Measurements from ENCODE around the gene ZDHHC17.
"Not testable (repeated sequence)": the region's sequence is repeated elsewhere in the genome, so short reads cannot be mapped to it uniquely, and the experiment has no call there.

Gene ZDHHC17

GRCh38 chr12:76768576-76768975, 4.7 kb downstream of the ZDHHC17 start:
- DNase-seq (ENCODE audit: low read depth in 2 of 2), result no peak

- DNase-seq (ENCODE audit: low read depth in 2 of 2), result no peak
Measured at GRCh38 chr12:76777765-76778216, 13.9 kb downstream of the ZDHHC17 start.

- DNase-seq (ENCODE audit: low read depth in 2 of 2), result no peak
Measured at GRCh38 chr12:76778364-76778763, 14.4 kb downstream of the ZDHHC17 start.

GRCh38 chr12:76779310-76779709, 15.4 kb downstream of the ZDHHC17 start:
- DNase-seq (ENCODE audit: low read depth in 2 of 2), result not testable (repeated sequence)

- DNase-seq (ENCODE audit: low read depth in 2 of 2), result no peak
Measured at GRCh38 chr12:76781321-76781720, 17.4 kb downstream of the ZDHHC17 start.

- no peak for DNase-seq (ENCODE audit: low read depth in 2 of 2)
Measured at GRCh38 chr12:76782526-76782925, 18.6 kb downstream of the ZDHHC17 start.

- no peak for DNase-seq (ENCODE audit: low read depth in 2 of 2)
Measured at GRCh38 chr12:76784600-76785051, 20.7 kb downstream of the ZDHHC17 start.

GRCh38 chr12:76785407-76785806, 21.5 kb downstream of the ZDHHC17 start:
- no peak for DNase-seq (ENCODE audit: low read depth in 2 of 2)

- no peak for DNase-seq (ENCODE audit: low read depth in 2 of 2)
Measured at GRCh38 chr12:76786986-76787385, 23.1 kb downstream of the ZDHHC17 start.

GRCh38 chr12:76787689-76788088, 23.8 kb downstream of the ZDHHC17 start:
- no peak for DNase-seq (ENCODE audit: low read depth in 2 of 2)

- DNase-seq (ENCODE audit: low read depth in 2 of 2), result no peak
Measured at GRCh38 chr12:76789335-76790050, 25.6 kb downstream of the ZDHHC17 start.

- DNase-seq (ENCODE audit: low read depth in 2 of 2), result no peak
Measured at GRCh38 chr12:76790564-76791552, 26.9 kb downstream of the ZDHHC17 start.

- DNase-seq (ENCODE audit: low read depth in 2 of 2), result no peak
Measured at GRCh38 chr12:76792828-76793227, 28.9 kb downstream of the ZDHHC17 start.

GRCh38 chr12:76798864-76799263, 34.9 kb downstream of the ZDHHC17 start:
- no peak for DNase-seq (ENCODE audit: low read depth in 2 of 2)

- no peak for DNase-seq (ENCODE audit: low read depth in 2 of 2)
Measured at GRCh38 chr12:76799362-76799761, 35.4 kb downstream of the ZDHHC17 start.

GRCh38 chr12:76802060-76802459, 38.1 kb downstream of the ZDHHC17 start:
- no peak for DNase-seq (ENCODE audit: low read depth in 2 of 2)

GRCh38 chr12:76804435-76804976, 40.6 kb downstream of the ZDHHC17 start:
- no peak for DNase-seq (ENCODE audit: low read depth in 2 of 2)

- no peak for DNase-seq (ENCODE audit: low read depth in 2 of 2)
Measured at GRCh38 chr12:76810671-76811419, 46.9 kb downstream of the ZDHHC17 start.

- DNase-seq (ENCODE audit: low read depth in 2 of 2), result no peak
Measured at GRCh38 chr12:76811976-76812375, 48.1 kb downstream of the ZDHHC17 start.

GRCh38 chr12:76813265-76813664, 49.4 kb downstream of the ZDHHC17 start:
- no peak for DNase-seq (ENCODE audit: low read depth in 2 of 2)

GRCh38 chr12:76813972-76814371, 50.1 kb downstream of the ZDHHC17 start:
- no peak for DNase-seq (ENCODE audit: low read depth in 2 of 2)

All from stimulated activated CD4-positive, alpha-beta T cell treated with anti-CD3 and anti-CD28 coated beads, Interleukin-15, amount 100 ng/mL, for 48 hours (primary cell).